CD4-positive, alpha-beta T cell treated with Interleukin-4 for 4 hours (primary cell): Measurements from ENCODE around the gene FZR1.
"Not testable (repeated sequence)": the region's sequence is repeated elsewhere in the genome, so short reads cannot be mapped to it uniquely, and the experiment has no call there.

Experiments used
- DNase-seq: peaks from one replicate; pipeline ENCODE4 v3.0.0-alpha.2; 2020

The FZR1 gene

GRCh38 chr19:3497757-3498520 is 8.2 kb upstream of the FZR1 start:
- no peak for DNase-seq

GRCh38 chr19:3499738-3500428 is 6.2 kb upstream of the FZR1 start:
- no peak for DNase-seq

GRCh38 chr19:3500429-3501101 is 5.5 kb upstream of the FZR1 start, which contains the start of gene DOHH:
Gene DOHH (minus strand): TSS chr19:3500674. CDS start chr19:3496814, 3,860 bp downstream.
- peak; percentile 97 for DNase-seq

GRCh38 chr19:3501780-3502179 is 4.3 kb upstream of the FZR1 start:
- no peak for DNase-seq

- DNase-seq: no peak
Measured at GRCh38 chr19:3503036-3503572, 3.0 kb upstream of the FZR1 start.

GRCh38 chr19:3504735-3505134 is 1.4 kb upstream of the FZR1 start:
- no peak for DNase-seq

- DNase-seq: peak; percentile 28
Measured at GRCh38 chr19:3506384-3507340, 551 bp downstream of the FZR1 start.

GRCh38 chr19:3507371-3508120 is 1.4 kb downstream of the FZR1 start:
- peak; percentile 48 for DNase-seq

GRCh38 chr19:3508121-3508661 is 2.1 kb downstream of the FZR1 start:
- DNase-seq: not testable (repeated sequence)

GRCh38 chr19:3508771-3509535 is 2.8 kb downstream of the FZR1 start:
- no peak for DNase-seq

- no peak for DNase-seq
Measured at GRCh38 chr19:3509566-3509989, 3.5 kb downstream of the FZR1 start.

GRCh38 chr19:3510727-3511126 is 4.6 kb downstream of the FZR1 start:
- no peak for DNase-seq

- no peak for DNase-seq
Measured at GRCh38 chr19:3511506-3512251, 5.6 kb downstream of the FZR1 start.

- DNase-seq: no peak
Measured at GRCh38 chr19:3512562-3513228, 6.6 kb downstream of the FZR1 start.

- no peak for DNase-seq
Measured at GRCh38 chr19:3513229-3514140, 7.4 kb downstream of the FZR1 start.

- DNase-seq: no peak
Measured at GRCh38 chr19:3514930-3515329, 8.8 kb downstream of the FZR1 start.

GRCh38 chr19:3515891-3516422 is 9.8 kb downstream of the FZR1 start:
- no peak for DNase-seq
